ENCODE measurements around the gene PSG7. TPM values are rescaled to one million over a fixed set of nuclear protein-coding genes. Genes with fewer than 3 reads are reported as not detected.
"Not testable (repeated sequence)": the region's sequence is repeated elsewhere in the genome, so short reads cannot be mapped to it uniquely, and the experiment has no call there.

PSG7 gene
- total RNA-seq, 1 experiment from 2014 or later = not detected

- Mint-ChIP-seq H3K27me3 (ENCODE audit: insufficient read depth, unreplicated experiment) (no peaks in the 10 kb centered on the region), H3K9me3 (ENCODE audit: unreplicated experiment) (no peaks in the 10 kb centered on the region), H3K36me3 (ENCODE audit: insufficient read depth, unreplicated experiment) (no peaks in the 10 kb centered on the region), H3K27ac (ENCODE audit: low read depth, unreplicated experiment) (no peak overlapping the region), H3K4me3 (ENCODE audit: unreplicated experiment) (no peak overlapping the region), H3K4me1 (ENCODE audit: insufficient read depth, unreplicated experiment) (no peaks in the 10 kb centered on the region)
- no TSS peak for BruUV-seq (replicated peaks)
- ChIA-PET POLR2A (no interaction called here), CTCF (interaction anchor here (1.7 to 6.4 kb wide), 3 partner anchors 19 to 236 kb away, joined by 7 to 39 read pairs (median 12); no protein-coding TSS in a partner anchor)
- intact Hi-C loops (cut with micrococcal nuclease) = no loop called here
- TF ChIP-seq CTCF (IDR thresholded peaks at IDR 0.05; ENCODE audit: unreplicated experiment) = no peak
- DNase-seq (ENCODE audit: unreplicated experiment) = no peak
These were observed 17.3 kb downstream of the PSG7 start for GRCh38 chr19:42919757-42920079.

GRCh38 chr19:42919070-42919756 is 17.8 kb downstream of the PSG7 start:
- H3K9me3 Mint-ChIP-seq (ENCODE audit: unreplicated experiment); DNase-seq (ENCODE audit: unreplicated experiment); H3K27me3 Mint-ChIP-seq (ENCODE audit: insufficient read depth, unreplicated experiment); H3K27ac Mint-ChIP-seq (ENCODE audit: low read depth, unreplicated experiment); H3K4me1 Mint-ChIP-seq (ENCODE audit: insufficient read depth, unreplicated experiment); H3K36me3 Mint-ChIP-seq (ENCODE audit: insufficient read depth, unreplicated experiment); BruUV-seq (replicated peaks); H3K4me3 Mint-ChIP-seq (ENCODE audit: unreplicated experiment); POLR2A ChIA-PET; intact Hi-C loops (cut with micrococcal nuclease): not testable (repeated sequence)
- TF ChIP-seq CTCF (IDR thresholded peaks at IDR 0.05; ENCODE audit: unreplicated experiment) = peak; percentile 23
- CTCF ChIA-PET = interaction anchor here (1.3 to 6.4 kb wide), 4 partner anchors 19 to 236 kb away, joined by 4 to 39 read pairs (median 10); no protein-coding TSS in a partner anchor

- BruUV-seq (replicated peaks); H3K4me1 Mint-ChIP-seq (ENCODE audit: insufficient read depth, unreplicated experiment); H3K27ac Mint-ChIP-seq (ENCODE audit: low read depth, unreplicated experiment); H3K36me3 Mint-ChIP-seq (ENCODE audit: insufficient read depth, unreplicated experiment); H3K9me3 Mint-ChIP-seq (ENCODE audit: unreplicated experiment); intact Hi-C loops (cut with micrococcal nuclease); H3K27me3 Mint-ChIP-seq (ENCODE audit: insufficient read depth, unreplicated experiment); POLR2A ChIA-PET; DNase-seq (ENCODE audit: unreplicated experiment); H3K4me3 Mint-ChIP-seq (ENCODE audit: unreplicated experiment): not testable (repeated sequence)
- CTCF ChIA-PET = interaction anchor here (0.6 to 6.4 kb wide), 9 partner anchors 10 to 610 kb away, joined by 3 to 39 read pairs (median 4); no protein-coding TSS in a partner anchor
These were observed 18.5 kb downstream of the PSG7 start for GRCh38 chr19:42918377-42919069.

GRCh38 chr19:42917634-42918033 is 19.4 kb downstream of the PSG7 start, which contains the start of gene PSG6:
PSG6 (minus strand) TSS chr19:42917894; CDS start chr19:42917792, 102 bp downstream.
- BruUV-seq (replicated peaks); H3K9me3 Mint-ChIP-seq (ENCODE audit: unreplicated experiment); H3K27me3 Mint-ChIP-seq (ENCODE audit: insufficient read depth, unreplicated experiment); H3K27ac Mint-ChIP-seq (ENCODE audit: low read depth, unreplicated experiment); POLR2A ChIA-PET; H3K4me3 Mint-ChIP-seq (ENCODE audit: unreplicated experiment); H3K4me1 Mint-ChIP-seq (ENCODE audit: insufficient read depth, unreplicated experiment); DNase-seq (ENCODE audit: unreplicated experiment); H3K36me3 Mint-ChIP-seq (ENCODE audit: insufficient read depth, unreplicated experiment); intact Hi-C loops (cut with micrococcal nuclease): not testable (repeated sequence)
- CTCF ChIA-PET = interaction anchor here (1.4 to 2.7 kb wide), 2 partner anchors 9 to 17 kb away, joined by 4 to 12 read pairs; no protein-coding TSS in a partner anchor

DNA sequence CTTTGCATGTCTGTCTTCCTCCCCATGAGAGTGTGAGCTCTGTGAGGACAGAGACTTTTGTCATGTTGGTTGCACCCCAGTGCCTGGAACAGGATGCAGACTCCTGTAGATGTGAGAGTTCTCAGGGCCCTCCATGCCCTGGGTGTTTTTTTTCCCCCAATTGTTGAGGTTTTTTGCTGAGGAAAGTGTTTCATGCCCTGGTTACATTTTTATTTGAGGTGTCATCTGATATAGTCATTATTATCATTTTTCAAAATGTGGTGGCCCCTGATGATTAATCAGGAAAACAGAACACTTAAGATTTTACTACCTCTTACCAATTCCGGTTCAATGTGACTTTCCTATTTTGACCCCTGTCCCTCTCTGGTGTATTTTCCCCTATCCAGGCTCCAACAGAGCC is 20.1 kb downstream of the PSG7 start:
- DNase-seq (ENCODE audit: unreplicated experiment); H3K4me1 Mint-ChIP-seq (ENCODE audit: insufficient read depth, unreplicated experiment); H3K27me3 Mint-ChIP-seq (ENCODE audit: insufficient read depth, unreplicated experiment); H3K27ac Mint-ChIP-seq (ENCODE audit: low read depth, unreplicated experiment); POLR2A ChIA-PET; H3K36me3 Mint-ChIP-seq (ENCODE audit: insufficient read depth, unreplicated experiment); intact Hi-C loops (cut with micrococcal nuclease); H3K4me3 Mint-ChIP-seq (ENCODE audit: unreplicated experiment); H3K9me3 Mint-ChIP-seq (ENCODE audit: unreplicated experiment); CTCF ChIA-PET; BruUV-seq (replicated peaks): not testable (repeated sequence)

- CTCF ChIA-PET = interaction anchor here (1.4 kb wide), 1 partner anchor 10 kb away, joined by 3 read pairs; no protein-coding TSS in a partner anchor
- not testable (repeated sequence) for H3K9me3 Mint-ChIP-seq (ENCODE audit: unreplicated experiment)
These were observed 23.5 kb downstream of the PSG7 start for GRCh38 chr19:42913516-42913915.

DNA sequence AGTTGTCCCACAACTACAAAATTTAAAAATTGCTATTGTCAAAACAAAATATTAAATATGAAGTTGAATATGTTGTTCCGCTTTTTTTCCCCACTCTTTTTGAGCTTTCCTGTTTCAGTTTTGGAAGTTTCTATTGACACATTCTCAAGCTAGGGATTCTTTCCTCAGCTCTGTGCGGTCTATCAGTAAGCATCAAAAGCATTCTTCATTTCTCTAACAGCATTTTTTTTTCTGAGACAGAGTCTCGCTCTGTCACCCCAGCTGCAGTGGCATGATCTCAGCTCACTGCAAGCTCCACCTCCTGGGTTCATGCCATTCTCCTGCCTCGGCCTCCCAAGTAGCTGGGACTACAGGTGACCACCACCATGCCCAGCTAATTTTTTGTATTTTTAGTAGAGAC is 24.1 kb downstream of the PSG7 start:
- DNase-seq (ENCODE audit: unreplicated experiment); POLR2A ChIA-PET; H3K4me3 Mint-ChIP-seq (ENCODE audit: unreplicated experiment); intact Hi-C loops (cut with micrococcal nuclease); H3K4me1 Mint-ChIP-seq (ENCODE audit: insufficient read depth, unreplicated experiment); H3K27ac Mint-ChIP-seq (ENCODE audit: low read depth, unreplicated experiment); H3K9me3 Mint-ChIP-seq (ENCODE audit: unreplicated experiment); H3K27me3 Mint-ChIP-seq (ENCODE audit: insufficient read depth, unreplicated experiment); H3K36me3 Mint-ChIP-seq (ENCODE audit: insufficient read depth, unreplicated experiment); BruUV-seq (replicated peaks): not testable (repeated sequence)
- CTCF ChIA-PET = interaction anchor here (1.4 kb wide), 1 partner anchor 10 kb away, joined by 3 read pairs; no protein-coding TSS in a partner anchor

More at GRCh38 chr19:42913516-42913915, 23.5 kb downstream of the PSG7 start:
- BruUV-seq (replicated peaks); POLR2A ChIA-PET; H3K27me3 Mint-ChIP-seq (ENCODE audit: insufficient read depth, unreplicated experiment); DNase-seq (ENCODE audit: unreplicated experiment); intact Hi-C loops (cut with micrococcal nuclease); H3K36me3 Mint-ChIP-seq (ENCODE audit: insufficient read depth, unreplicated experiment); H3K4me3 Mint-ChIP-seq (ENCODE audit: unreplicated experiment); H3K27ac Mint-ChIP-seq (ENCODE audit: low read depth, unreplicated experiment); H3K4me1 Mint-ChIP-seq (ENCODE audit: insufficient read depth, unreplicated experiment): not testable (repeated sequence)
